Measurements from ENCODE around the gene SLC22A2.

GRCh38 chr6:160269023-160269521 is 10.5 kb upstream of the SLC22A2 start:
- TF ChIP-seq, protein P1, sequence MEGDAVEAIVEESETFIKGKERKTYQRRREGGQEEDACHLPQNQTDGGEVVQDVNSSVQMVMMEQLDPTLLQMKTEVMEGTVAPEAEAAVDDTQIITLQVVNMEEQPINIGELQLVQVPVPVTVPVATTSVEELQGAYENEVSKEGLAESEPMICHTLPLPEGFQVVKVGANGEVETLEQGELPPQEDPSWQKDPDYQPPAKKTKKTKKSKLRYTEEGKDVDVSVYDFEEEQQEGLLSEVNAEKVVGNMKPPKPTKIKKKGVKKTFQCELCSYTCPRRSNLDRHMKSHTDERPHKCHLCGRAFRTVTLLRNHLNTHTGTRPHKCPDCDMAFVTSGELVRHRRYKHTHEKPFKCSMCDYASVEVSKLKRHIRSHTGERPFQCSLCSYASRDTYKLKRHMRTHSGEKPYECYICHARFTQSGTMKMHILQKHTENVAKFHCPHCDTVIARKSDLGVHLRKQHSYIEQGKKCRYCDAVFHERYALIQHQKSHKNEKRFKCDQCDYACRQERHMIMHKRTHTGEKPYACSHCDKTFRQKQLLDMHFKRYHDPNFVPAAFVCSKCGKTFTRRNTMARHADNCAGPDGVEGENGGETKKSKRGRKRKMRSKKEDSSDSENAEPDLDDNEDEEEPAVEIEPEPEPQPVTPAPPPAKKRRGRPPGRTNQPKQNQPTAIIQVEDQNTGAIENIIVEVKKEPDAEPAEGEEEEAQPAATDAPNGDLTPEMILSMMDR (IDR thresholded peaks at IDR 0.05; ENCODE audit: borderline replicate concordance, extremely low read depth, low read length, poor library complexity, severe bottlenecking): no peak
- no peak for TF ChIP-seq EZH2 (IDR thresholded peaks at IDR 0.05; ENCODE audit: borderline replicate concordance, low read depth, low read length, severe bottlenecking)

All from DND-41 (cell line).